ENCODE results near the gene SEC14L3.

Gene SEC14L3

GRCh38 chr22:30471616-30472318 lies at the start of gene SEC14L3:
SEC14L3 (minus strand) TSS chr22:30472017; CDS start chr22:30471958, 59 bp downstream.
- FAIRE-seq, result no peak

- FAIRE-seq, result no peak
Measured at GRCh38 chr22:30519842-30520425, 48.1 kb upstream of the SEC14L3 start.

GRCh38 chr22:30516731-30517130 lies 44.9 kb upstream of the SEC14L3 start:
- FAIRE-seq, result no peak

GRCh38 chr22:30516273-30516672 lies 44.5 kb upstream of the SEC14L3 start:
- FAIRE-seq, result no peak

GRCh38 chr22:30514252-30514651 lies 42.4 kb upstream of the SEC14L3 start:
- FAIRE-seq, result no peak

- FAIRE-seq, result no peak
Measured at GRCh38 chr22:30513462-30513861, 41.6 kb upstream of the SEC14L3 start.

- FAIRE-seq, result no peak
Measured at GRCh38 chr22:30511911-30512310, 40.1 kb upstream of the SEC14L3 start.

GRCh38 chr22:30511109-30511508 lies 39.3 kb upstream of the SEC14L3 start:
- FAIRE-seq, result no peak

GRCh38 chr22:30508216-30508615 lies 36.4 kb upstream of the SEC14L3 start:
- FAIRE-seq, result no peak

- no peak for FAIRE-seq
Measured at GRCh38 chr22:30507670-30508069, 35.9 kb upstream of the SEC14L3 start.

GRCh38 chr22:30506507-30506968 lies 34.7 kb upstream of the SEC14L3 start:
- no peak for FAIRE-seq

GRCh38 chr22:30503551-30503950 lies 31.7 kb upstream of the SEC14L3 start:
- no peak for FAIRE-seq

- no peak for FAIRE-seq
Measured at GRCh38 chr22:30502911-30503310, 31.1 kb upstream of the SEC14L3 start.

- no peak for FAIRE-seq
Measured at GRCh38 chr22:30502153-30502552, 30.3 kb upstream of the SEC14L3 start.

GRCh38 chr22:30500628-30501027 lies 28.8 kb upstream of the SEC14L3 start:
- FAIRE-seq, result no peak

- no peak for FAIRE-seq
Measured at GRCh38 chr22:30497466-30498150, 25.8 kb upstream of the SEC14L3 start.

GRCh38 chr22:30495041-30495784 lies 23.4 kb upstream of the SEC14L3 start:
- FAIRE-seq, result no peak

- FAIRE-seq, result no peak
Measured at GRCh38 chr22:30492144-30492543, 20.3 kb upstream of the SEC14L3 start.

GRCh38 chr22:30491381-30491780 lies 19.6 kb upstream of the SEC14L3 start:
- no peak for FAIRE-seq

GRCh38 chr22:30490399-30490798 lies 18.6 kb upstream of the SEC14L3 start:
- no peak for FAIRE-seq

- FAIRE-seq, result no peak
Measured at GRCh38 chr22:30488121-30488520, 16.3 kb upstream of the SEC14L3 start.

- FAIRE-seq, result no peak
Measured at GRCh38 chr22:30486661-30487115, 14.9 kb upstream of the SEC14L3 start.

GRCh38 chr22:30486118-30486517 lies 14.3 kb upstream of the SEC14L3 start:
- no peak for FAIRE-seq

Measured in endometrium (tissue), 2 donors.